ENCODE data around the gene ROBO4. TPM values are rescaled to one million over a fixed set of nuclear protein-coding genes. Genes with fewer than 3 reads are reported as not detected.

The ROBO4 gene
- total RNA-seq, 4 donors from 2014 or later = 13.9 to 33.6 (median 23.4) TPM

DNA sequence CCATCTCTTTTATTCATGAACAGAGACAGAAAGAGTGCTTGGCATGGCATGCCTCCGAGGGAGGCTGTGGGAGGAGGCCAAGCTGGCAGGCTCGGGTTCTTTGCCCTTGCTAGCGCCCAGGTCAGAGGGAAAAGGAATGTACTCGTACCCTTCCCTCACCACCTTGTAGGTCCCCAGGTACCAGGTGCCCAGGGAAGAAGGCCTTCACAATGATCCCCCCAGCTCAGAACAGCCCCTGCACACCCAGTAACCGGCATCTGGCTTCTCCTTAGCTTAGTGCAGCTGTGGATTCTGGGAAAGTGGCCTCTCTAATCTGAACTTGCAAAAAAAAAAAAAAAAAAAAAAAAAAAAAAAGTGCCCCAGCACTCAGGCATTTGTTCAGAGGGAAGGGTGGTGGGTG, 22.7 kb upstream of the ROBO4 start:
- TF ChIP-seq POLR2A (IDR thresholded peaks at IDR 0.05) (no peak), EP300 (IDR thresholded peaks at IDR 0.05) (no peak), POLR2AphosphoS5 (IDR thresholded peaks at IDR 0.05) (no peak)
- TF ChIP-seq, protein P1, sequence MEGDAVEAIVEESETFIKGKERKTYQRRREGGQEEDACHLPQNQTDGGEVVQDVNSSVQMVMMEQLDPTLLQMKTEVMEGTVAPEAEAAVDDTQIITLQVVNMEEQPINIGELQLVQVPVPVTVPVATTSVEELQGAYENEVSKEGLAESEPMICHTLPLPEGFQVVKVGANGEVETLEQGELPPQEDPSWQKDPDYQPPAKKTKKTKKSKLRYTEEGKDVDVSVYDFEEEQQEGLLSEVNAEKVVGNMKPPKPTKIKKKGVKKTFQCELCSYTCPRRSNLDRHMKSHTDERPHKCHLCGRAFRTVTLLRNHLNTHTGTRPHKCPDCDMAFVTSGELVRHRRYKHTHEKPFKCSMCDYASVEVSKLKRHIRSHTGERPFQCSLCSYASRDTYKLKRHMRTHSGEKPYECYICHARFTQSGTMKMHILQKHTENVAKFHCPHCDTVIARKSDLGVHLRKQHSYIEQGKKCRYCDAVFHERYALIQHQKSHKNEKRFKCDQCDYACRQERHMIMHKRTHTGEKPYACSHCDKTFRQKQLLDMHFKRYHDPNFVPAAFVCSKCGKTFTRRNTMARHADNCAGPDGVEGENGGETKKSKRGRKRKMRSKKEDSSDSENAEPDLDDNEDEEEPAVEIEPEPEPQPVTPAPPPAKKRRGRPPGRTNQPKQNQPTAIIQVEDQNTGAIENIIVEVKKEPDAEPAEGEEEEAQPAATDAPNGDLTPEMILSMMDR (IDR thresholded peaks at IDR 0.05) = no peak
- no peak for ATAC-seq
- Histone ChIP-seq H3K36me3 (no peaks in the 10 kb centered on the region), H3K27ac (peak overlapping the region in 1 of 4 donors; percentile 75), H3K27me3 (peaks cover 44% of the 10 kb centered on the region), H3K9me3 (no peaks in the 10 kb centered on the region), H3K4me3 (peak overlapping the region in 1 of 2 donors; percentile 55), H3K4me1 (peaks cover 0 to 14% (median 3%) of the 10 kb centered on the region in 3 donors)
- 90 to 100% methylated on average over 1 to 2 of the region's 5 CpGs for WGBS, 2 donors (ENCODE audit: low coverage in 1 of 2)

DNA sequence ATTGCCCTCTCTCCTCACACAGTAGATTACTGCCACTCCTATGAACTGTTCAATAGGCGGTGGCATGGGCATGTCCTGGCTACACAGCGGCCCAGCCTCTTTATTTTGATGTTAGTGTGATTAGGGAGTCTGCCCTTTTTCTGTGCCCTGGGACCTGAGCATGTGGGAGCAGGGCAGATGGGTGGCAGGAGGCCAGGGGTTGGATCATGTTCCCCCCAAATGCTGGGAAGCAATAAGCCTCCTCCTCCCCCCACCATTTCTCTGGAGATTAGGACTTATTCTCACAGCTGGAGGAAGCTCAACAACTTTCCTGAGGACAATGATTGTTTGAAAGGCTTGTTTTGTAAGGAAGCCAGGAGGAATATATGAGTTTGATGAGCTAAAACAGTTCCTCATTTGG, 22.2 kb upstream of the ROBO4 start:
- peaks cover 0 to 14% (median 3%) of the 10 kb centered on the region in 3 donors for H3K4me1 ChIP-seq
- H3K27ac ChIP-seq = no peak overlapping the region
- no peak overlapping the region for H3K4me3 ChIP-seq
- no peaks in the 10 kb centered on the region for H3K9me3 ChIP-seq
- WGBS, 2 donors (ENCODE audit: low coverage in 1 of 2) = 78 to 94% methylated on average over 2 of the region's 2 CpGs
- ATAC-seq = no peak
- H3K27me3 ChIP-seq = peaks cover 44% of the 10 kb centered on the region
- TF ChIP-seq EP300 (IDR thresholded peaks at IDR 0.05) (no peak), POLR2A (IDR thresholded peaks at IDR 0.05) (no peak), POLR2AphosphoS5 (IDR thresholded peaks at IDR 0.05) (no peak)
- TF ChIP-seq, protein P1 (IDR thresholded peaks at IDR 0.05) = no peak
- no peaks in the 10 kb centered on the region for H3K36me3 ChIP-seq

DNA sequence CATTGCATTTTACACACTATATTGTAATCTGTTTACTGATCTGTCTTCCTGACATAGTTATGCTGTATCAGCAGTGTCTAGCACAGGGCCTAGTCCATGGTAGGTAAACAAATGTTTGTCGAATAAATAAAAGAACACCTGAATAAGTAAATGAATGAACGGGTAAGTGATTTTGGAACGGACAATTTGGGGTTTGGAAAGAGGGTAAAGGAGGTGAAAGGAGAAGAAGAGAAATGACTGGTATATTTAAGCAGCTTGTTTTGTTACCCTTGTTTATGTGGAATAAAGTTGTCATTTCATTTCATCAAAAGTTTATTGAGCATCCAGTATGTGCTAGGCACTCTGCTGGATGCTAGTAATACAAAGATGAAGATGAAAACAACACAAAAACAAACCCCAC, 21.3 kb upstream of the ROBO4 start, which contains the start of gene HEPN1:
Gene HEPN1 (plus strand): TSS at position 301 of the 400 bp plus-strand sequence.
- WGBS, 2 donors (ENCODE audit: low coverage in 1 of 2) = 60 to 73% methylated on average over 1 to 3 of the region's 3 CpGs
- TF ChIP-seq, protein P1 (IDR thresholded peaks at IDR 0.05) = no peak
- TF ChIP-seq EP300 (IDR thresholded peaks at IDR 0.05) (no peak), POLR2AphosphoS5 (IDR thresholded peaks at IDR 0.05) (no peak), POLR2A (IDR thresholded peaks at IDR 0.05) (no peak)
- ATAC-seq = no peak
- no peak within 1 kb of the TSS for H3K27ac ChIP-seq
- no peaks in the 10 kb centered on the region for H3K9me3 ChIP-seq
- H3K4me3 ChIP-seq = no peak within 1 kb of the TSS
- peaks cover 44% of the 10 kb centered on the region for H3K27me3 ChIP-seq
- H3K36me3 ChIP-seq = no peaks in the 10 kb centered on the region
- peaks cover 0 to 14% (median 3%) of the 10 kb centered on the region in 3 donors for H3K4me1 ChIP-seq

DNA sequence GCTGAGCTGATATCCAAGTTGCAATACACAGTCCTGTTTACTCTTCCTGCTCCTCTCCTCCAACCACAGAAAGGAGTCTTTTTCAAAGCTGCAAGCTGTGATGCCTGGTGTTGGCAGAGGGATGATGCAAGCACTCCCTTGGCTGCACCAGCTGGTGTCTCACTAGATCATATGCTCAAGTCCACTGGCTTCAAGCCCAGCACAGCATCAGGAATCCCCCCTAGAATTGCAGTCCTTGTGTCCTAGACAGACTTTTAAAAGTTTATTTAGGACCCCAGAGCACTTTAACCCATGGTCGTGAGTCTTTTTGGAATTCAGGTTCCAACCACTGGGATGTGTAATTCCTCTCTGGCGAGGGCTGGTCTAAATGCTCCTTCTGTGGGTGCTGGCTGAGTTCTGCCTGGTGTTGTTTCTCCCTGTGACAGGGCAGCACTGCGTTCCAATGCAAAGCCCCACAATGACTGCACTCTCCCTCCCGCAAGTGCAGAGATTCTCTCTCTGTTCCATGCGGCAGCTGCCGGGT, 19.5 kb upstream of the ROBO4 start:
- no peak for ATAC-seq
- Histone ChIP-seq H3K27ac (no peak overlapping the region), H3K36me3 (no peaks in the 10 kb centered on the region), H3K4me3 (no peak overlapping the region), H3K4me1 (peaks cover 0 to 14% (median 3%) of the 10 kb centered on the region in 3 donors), H3K27me3 (peaks cover 37% of the 10 kb centered on the region), H3K9me3 (peaks cover 0 to 2% (median 0%) of the 10 kb centered on the region in 3 donors)
- WGBS, 2 donors (ENCODE audit: low coverage in 1 of 2) = no CpG with 5 or more reads among the region's 6 CpGs
- TF ChIP-seq, protein P1 (IDR thresholded peaks at IDR 0.05) = no peak
- TF ChIP-seq POLR2AphosphoS5 (IDR thresholded peaks at IDR 0.05) (no peak), EP300 (IDR thresholded peaks at IDR 0.05) (no peak), POLR2A (IDR thresholded peaks at IDR 0.05) (no peak)

DNA sequence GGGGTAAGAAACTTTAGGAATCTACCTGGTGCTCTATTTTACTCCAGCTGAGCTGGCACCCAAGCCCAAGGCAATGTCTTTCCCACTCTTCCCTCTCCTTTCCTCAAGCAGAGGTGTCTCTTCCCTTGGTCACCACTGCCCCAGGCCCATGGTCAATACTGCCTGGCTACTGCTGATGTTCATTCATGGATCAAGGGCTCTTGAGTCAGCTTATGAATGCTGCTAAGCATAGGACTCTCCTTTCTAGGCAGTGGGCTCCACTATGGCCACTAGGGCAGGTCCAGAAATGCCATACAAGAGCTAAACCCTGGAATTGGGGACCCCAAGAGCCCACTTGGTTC, 18.7 kb upstream of the ROBO4 start:
- Histone ChIP-seq H3K27me3 (peaks cover 30% of the 10 kb centered on the region), H3K36me3 (no peaks in the 10 kb centered on the region), H3K4me1 (peaks cover 0 to 11% (median 3%) of the 10 kb centered on the region in 3 donors), H3K4me3 (no peak overlapping the region), H3K27ac (no peak overlapping the region), H3K9me3 (peaks cover 0 to 11% (median 0%) of the 10 kb centered on the region in 3 donors)
- ATAC-seq = no peak
- TF ChIP-seq, protein P1 (IDR thresholded peaks at IDR 0.05) = no peak
- TF ChIP-seq EP300 (IDR thresholded peaks at IDR 0.05) (no peak), POLR2A (IDR thresholded peaks at IDR 0.05) (no peak), POLR2AphosphoS5 (IDR thresholded peaks at IDR 0.05) (no peak)
